IPS DF 6.9 (cell line): ENCODE data around the gene DNAJC18.
"Not testable (repeated sequence)": the region's sequence is repeated elsewhere in the genome, so short reads cannot be mapped to it uniquely, and the experiment has no call there.

Source experiments
- DNase-seq: peaks from one replicate; pipeline ENCODE4 v3.0.0-alpha.2; 2013; ENCODE audit warnings: low read depth, low spot score
- H3K27ac ChIP-seq: one replicate; pipeline ENCODE4 v1.5.1; 2013; ENCODE audit warnings: low read length, control low read depth
- H3K27me3 ChIP-seq: 2 replicates; pipeline ENCODE4 v1.6.1; 2013; ENCODE audit warnings: mild to moderate bottlenecking, low read length; ENCODE audit not compliant: control insufficient read depth, insufficient read depth
- H3K36me3 ChIP-seq: 2 replicates; pipeline ENCODE4 v1.6.1; 2013; ENCODE audit warnings: low read length; ENCODE audit not compliant: control insufficient read depth, insufficient read depth
- H3K4me1 ChIP-seq: 2 replicates; pipeline ENCODE4 v1.6.1; 2013; ENCODE audit warnings: low read length; ENCODE audit not compliant: control insufficient read depth, insufficient read depth
- H3K4me3 ChIP-seq: 2 replicates; pipeline ENCODE4 v1.5.1; 2013; ENCODE audit warnings: mild to moderate bottlenecking, low read length
- H3K9me3 ChIP-seq: 2 replicates; pipeline ENCODE4 v1.6.1; 2013; ENCODE audit warnings: low read length, inconsistent platforms; ENCODE audit not compliant: control insufficient read depth, insufficient read depth
- WGBS: extraction: QIAGEN DNeasy Blood & Tissue Kit; methylation state at CpG from one replicate; pipeline ENCODE4 v1.1.7; 2013; ENCODE audit warnings: mixed read lengths, missing lambda C conversion rate; ENCODE audit not compliant: insufficient read length, insufficient coverage; 5-methylcytosine and 5-hydroxymethylcytosine counted together

The DNAJC18 gene

GRCh38 chr5:139413963-139414362 is 25.4 kb downstream of the DNAJC18 start:
- Histone ChIP-seq H3K36me3 (peaks cover 3% of the 10 kb centered on the region; the same call in 1 of the 2 replicates), H3K27me3 (no peaks in the 10 kb centered on the region), H3K4me3 (no peak overlapping the region), H3K27ac (no peak overlapping the region), H3K4me1 (no peaks in the 10 kb centered on the region), H3K9me3 (no peaks in the 10 kb centered on the region)
- DNase-seq = no peak
- WGBS = no CpG with 5 or more reads among the region's 6 CpGs

- no peak for DNase-seq
- no CpG with 5 or more reads among the region's 6 CpGs for WGBS
- Histone ChIP-seq H3K27ac (no peak overlapping the region), H3K4me1 (no peaks in the 10 kb centered on the region), H3K9me3 (no peaks in the 10 kb centered on the region), H3K27me3 (no peaks in the 10 kb centered on the region), H3K4me3 (no peak overlapping the region), H3K36me3 (no peaks in the 10 kb centered on the region)
These were observed 26.2 kb downstream of the DNAJC18 start for GRCh38 chr5:139413153-139413552.

GRCh38 chr5:139410993-139411828 is 28.1 kb downstream of the DNAJC18 start:
- H3K4me3 ChIP-seq = no peak overlapping the region
- no peak for DNase-seq
- H3K4me1 ChIP-seq = no peaks in the 10 kb centered on the region
- H3K36me3 ChIP-seq = no peaks in the 10 kb centered on the region
- no peaks in the 10 kb centered on the region for H3K9me3 ChIP-seq
- no peaks in the 10 kb centered on the region for H3K27me3 ChIP-seq
- no CpG with 5 or more reads among the region's 17 CpGs for WGBS
- no peak overlapping the region for H3K27ac ChIP-seq

GRCh38 chr5:139410121-139410992 is 29.0 kb downstream of the DNAJC18 start:
- DNase-seq = no peak
- Histone ChIP-seq H3K27ac (no peak overlapping the region), H3K9me3 (no peaks in the 10 kb centered on the region), H3K4me3 (no peak overlapping the region), H3K27me3 (no peaks in the 10 kb centered on the region), H3K36me3 (no peaks in the 10 kb centered on the region), H3K4me1 (no peaks in the 10 kb centered on the region)
- no CpG with 5 or more reads among the region's 6 CpGs for WGBS

GRCh38 chr5:139409116-139409515 is 30.2 kb downstream of the DNAJC18 start:
- H3K27me3 ChIP-seq, H3K4me1 ChIP-seq, DNase-seq, H3K27ac ChIP-seq, H3K4me3 ChIP-seq, H3K9me3 ChIP-seq, H3K36me3 ChIP-seq: not testable (repeated sequence)
- no CpG with 5 or more reads among the region's 5 CpGs for WGBS

- H3K27me3 ChIP-seq = no peaks in the 10 kb centered on the region
- no peak overlapping the region for H3K4me3 ChIP-seq
- WGBS = no CpG with 5 or more reads among the region's 7 CpGs
- no peaks in the 10 kb centered on the region for H3K36me3 ChIP-seq
- no peak for DNase-seq
- no peaks in the 10 kb centered on the region for H3K9me3 ChIP-seq
- peaks cover 3% of the 10 kb centered on the region for H3K4me1 ChIP-seq
- no peak overlapping the region for H3K27ac ChIP-seq
These were observed 31.1 kb downstream of the DNAJC18 start for GRCh38 chr5:139408191-139408590.

- Histone ChIP-seq H3K4me1 (peaks cover 3% of the 10 kb centered on the region), H3K27ac (no peak overlapping the region), H3K4me3 (no peak overlapping the region), H3K27me3 (no peaks in the 10 kb centered on the region), H3K36me3 (no peaks in the 10 kb centered on the region), H3K9me3 (no peaks in the 10 kb centered on the region)
- no peak for DNase-seq
These were observed 31.8 kb downstream of the DNAJC18 start for GRCh38 chr5:139407517-139407916.

GRCh38 chr5:139406963-139407362 is 32.4 kb downstream of the DNAJC18 start:
- Histone ChIP-seq H3K27ac (no peak overlapping the region), H3K4me3 (no peak overlapping the region), H3K9me3 (no peaks in the 10 kb centered on the region), H3K27me3 (no peaks in the 10 kb centered on the region), H3K4me1 (peaks cover 3% of the 10 kb centered on the region), H3K36me3 (no peaks in the 10 kb centered on the region)
- no peak for DNase-seq
- no CpG with 5 or more reads among the region's 2 CpGs for WGBS

GRCh38 chr5:139404484-139404840 is 34.9 kb downstream of the DNAJC18 start:
- peaks cover 8% of the 10 kb centered on the region; the same call in 1 of the 2 replicates for H3K36me3 ChIP-seq
- no peaks in the 10 kb centered on the region for H3K27me3 ChIP-seq
- peaks cover 3% of the 10 kb centered on the region for H3K4me1 ChIP-seq
- peak overlapping the region; percentile 8; the same call in 1 of the 2 replicates for H3K4me3 ChIP-seq
- DNase-seq = no peak
- H3K9me3 ChIP-seq = no peaks in the 10 kb centered on the region
- WGBS = no CpG with 5 or more reads among the region's 5 CpGs
- no peak overlapping the region for H3K27ac ChIP-seq

GRCh38 chr5:139403787-139404483 is 35.4 kb downstream of the DNAJC18 start, which contains the start of gene SPATA24:
SPATA24 (minus strand) TSS chr5:139404089; CDS start chr5:139404060, 29 bp downstream.
- Histone ChIP-seq H3K36me3 (peaks cover 8% of the 10 kb centered on the region; the same call in 1 of the 2 replicates), H3K4me3 (peak within 1 kb of the TSS; percentile 97; the same call in 1 of the 2 replicates), H3K4me1 (peaks cover 3% of the 10 kb centered on the region), H3K27me3 (no peaks in the 10 kb centered on the region), H3K27ac (no peak within 1 kb of the TSS), H3K9me3 (no peaks in the 10 kb centered on the region)
- peak; percentile 91 for DNase-seq
- no CpG with 5 or more reads among the region's 41 CpGs for WGBS
